Neural progenitor cell (in vitro differentiated cells): ENCODE results near the gene BAIAP2. TPM values are rescaled to one million over a fixed set of nuclear protein-coding genes. Genes with fewer than 3 reads are reported as not detected.

ENCODE experiments used
- DNase-seq: peaks from one replicate; pipeline ENCODE4 v3.0.0-alpha.2; 2016; ENCODE audit warnings: low spot score
- H2AFZ ChIP-seq: fragments of 200-600 bp; sonication (generic); replicated peaks from 2 replicates; pipeline ENCODE4 v1.6.1; 2016; ENCODE audit warnings: antibody characterized with exemption
- H3F3A ChIP-seq: fragments of 200-600 bp; sonication (generic); 2 replicates; pipeline ENCODE4 v1.6.1; 2016; ENCODE audit warnings: antibody characterized with exemption, low read depth
- H3K27ac ChIP-seq: fragments of 200-600 bp; sonication (generic); 2 replicates; pipeline ENCODE4 v1.5.1; 2016; ENCODE audit warnings: mild to moderate bottlenecking
- H3K27me3 ChIP-seq: fragments of 200-600 bp; sonication (generic); 2 replicates; pipeline ENCODE4 v1.6.1; 2016; ENCODE audit warnings: mild to moderate bottlenecking, moderate library complexity
- H3K36me3 ChIP-seq: fragments of 200-600 bp; sonication (generic); 2 replicates; pipeline ENCODE4 v1.5.1; 2016
- H3K4me1 ChIP-seq: fragments of 200-600 bp; sonication (generic); 2 replicates; pipeline ENCODE4 v1.6.1; 2016; ENCODE audit warnings: mixed run types
- H3K4me2 ChIP-seq: fragments of 200-600 bp; sonication (generic); 2 replicates; pipeline ENCODE4 v1.6.1; 2016
- H3K4me3 ChIP-seq: fragments of 200-600 bp; sonication (generic); 2 replicates; pipeline ENCODE4 v1.5.1; 2016
- H3K79me2 ChIP-seq: fragments of 200-600 bp; sonication (generic); 2 replicates; pipeline ENCODE4 v1.6.1; 2016; ENCODE audit warnings: low read depth
- H3K9ac ChIP-seq: fragments of 200-600 bp; sonication (generic); 2 replicates; pipeline ENCODE4 v1.6.1; 2016
- H3K9me3 ChIP-seq: fragments of 200-600 bp; sonication (generic); 2 replicates; pipeline ENCODE4 v1.5.1; 2016; ENCODE audit warnings: low read depth
- H4K20me1 ChIP-seq: fragments of 200-600 bp; sonication (generic); 2 replicates; pipeline ENCODE4 v1.6.1; 2016; ENCODE audit warnings: low read depth
- H3K27ac Mint-ChIP-seq: 3 replicates; pipeline ENCODE4 v1.8.0; 2021; ENCODE audit warnings: mixed read lengths
- H3K27me3 Mint-ChIP-seq: 2 replicates; pipeline ENCODE4 v1.8.0; 2022; ENCODE audit warnings: low read depth, mild to moderate bottlenecking, inconsistent platforms, moderate library complexity, mixed read lengths; ENCODE audit not compliant: insufficient read depth
- H3K36me3 Mint-ChIP-seq: 3 replicates; pipeline ENCODE4 v1.8.0; 2021; ENCODE audit warnings: mixed read lengths
- H3K4me1 Mint-ChIP-seq: 3 replicates; pipeline ENCODE4 v1.8.0; 2021; ENCODE audit warnings: mixed read lengths
- H3K4me3 Mint-ChIP-seq: 3 replicates; pipeline ENCODE4 v1.8.0; 2021; ENCODE audit warnings: mild to moderate bottlenecking, moderate library complexity, mixed read lengths
- H3K9me3 Mint-ChIP-seq: 3 replicates; pipeline ENCODE4 v1.8.0; 2020; ENCODE audit warnings: mixed read lengths
- CTCF ChIP-seq: fragments of 200-600 bp; sonication (generic); IDR thresholded peaks from 2 replicates; pipeline ENCODE4 v1.5.1; 2017; ENCODE audit warnings: antibody characterized with exemption, mild to moderate bottlenecking
- EZH2 ChIP-seq: fragments of 200-600 bp; sonication (generic); IDR thresholded peaks from 2 replicates; pipeline ENCODE4 v1.6.1; 2017; ENCODE audit warnings: antibody characterized with exemption, mild to moderate bottlenecking, moderate library complexity
- EZH2phosphoT487 ChIP-seq: fragments of 200-600 bp; sonication (generic); IDR thresholded peaks from 2 replicates; pipeline ENCODE4 v1.6.1; 2017; ENCODE audit warnings: antibody characterized with exemption
- total RNA-seq: library from RNA; depleted of rRNA; stranded (reverse); fragments of >200 nt; gene quantifications from 2 replicates; pipeline ENCODE4 v1.2.3, GENCODE V29; 2015; ENCODE audit warnings: low replicate concordance

The BAIAP2 gene
- total RNA-seq, 1 donor from 2014 or later = 15.6 TPM

- H3F3A ChIP-seq = peaks cover 11% of the 10 kb centered on the region
- H3K79me2 ChIP-seq = no peaks in the 10 kb centered on the region
- TF ChIP-seq CTCF (no peak), EZH2phosphoT487 (no peak), EZH2 (no peak)
- no peak for DNase-seq
- H3K27me3 ChIP-seq = peaks cover 15% of the 10 kb centered on the region
- H3K9me3 Mint-ChIP-seq = no peaks in the 10 kb centered on the region
- H3K4me1 Mint-ChIP-seq = peaks cover 13% of the 10 kb centered on the region
- no peaks in the 10 kb centered on the region for H3K9me3 ChIP-seq
- H4K20me1 ChIP-seq = peaks cover 15% of the 10 kb centered on the region
- H3K9ac ChIP-seq = no peak overlapping the region
- H3K4me2 ChIP-seq = no peak overlapping the region
- H2AFZ ChIP-seq = no peak overlapping the region
- H3K4me3 Mint-ChIP-seq = no peak overlapping the region
- H3K27me3 Mint-ChIP-seq = peaks cover 8% of the 10 kb centered on the region
- no peak overlapping the region for H3K4me3 ChIP-seq
- H3K27ac ChIP-seq = no peak overlapping the region
- H3K27ac Mint-ChIP-seq = no peak overlapping the region
- no peaks in the 10 kb centered on the region for H3K36me3 ChIP-seq
- H3K4me1 ChIP-seq = no peaks in the 10 kb centered on the region
- H3K36me3 Mint-ChIP-seq = peaks cover 5% of the 10 kb centered on the region
Measured at GRCh38 chr17:80998118-80998747, 36.7 kb upstream of the BAIAP2 start.

DNA sequence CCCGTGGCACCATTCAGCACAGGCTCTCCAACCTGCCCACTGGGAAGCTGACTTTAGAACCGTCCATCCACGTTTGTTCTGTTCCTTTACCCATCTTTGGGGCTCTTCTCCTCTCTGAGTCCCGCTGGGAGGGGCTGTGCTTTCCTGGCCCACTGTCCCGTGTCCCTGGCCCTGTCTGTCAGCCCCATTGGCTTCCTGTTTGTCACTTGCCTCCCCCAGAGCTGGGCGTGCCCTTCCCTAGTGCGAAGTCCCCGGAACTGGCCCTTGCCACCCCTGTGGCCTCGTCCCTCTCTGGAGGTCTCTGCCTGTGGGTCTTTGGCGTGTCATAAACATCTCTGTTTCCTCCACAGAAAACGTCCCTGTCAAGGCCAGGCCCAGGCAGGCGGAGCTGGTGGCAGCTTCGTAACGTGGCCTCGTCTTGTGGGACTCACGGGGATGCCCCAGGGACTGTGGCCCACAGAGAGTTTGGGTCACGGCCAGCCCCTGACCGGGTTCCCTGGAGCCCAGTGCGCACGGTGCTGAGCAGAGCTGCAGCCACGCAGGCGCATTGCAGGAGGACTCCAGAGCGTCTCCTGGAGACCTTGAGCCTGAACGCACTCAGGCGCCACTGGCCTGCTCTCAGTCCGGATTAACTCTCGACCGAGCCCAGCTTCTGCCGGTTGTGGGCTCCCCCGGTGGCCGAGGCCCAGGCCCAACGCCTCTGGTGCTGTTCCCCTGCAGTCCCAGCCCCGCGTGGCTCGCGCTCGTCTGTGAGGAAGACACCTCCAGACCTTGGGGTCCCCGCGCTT lies 36.0 kb upstream of the BAIAP2 start:
- H3K4me1 ChIP-seq = peaks cover 3% of the 10 kb centered on the region
- no peaks in the 10 kb centered on the region for H3K36me3 ChIP-seq
- H2AFZ ChIP-seq = no peak overlapping the region
- no peaks in the 10 kb centered on the region for H3K9me3 Mint-ChIP-seq
- no peaks in the 10 kb centered on the region for H3K9me3 ChIP-seq
- H3K27ac ChIP-seq = no peak overlapping the region
- peaks cover 5% of the 10 kb centered on the region for H3K36me3 Mint-ChIP-seq
- peaks cover 18% of the 10 kb centered on the region for H3K4me1 Mint-ChIP-seq
- H3K4me3 ChIP-seq = no peak overlapping the region
- H3F3A ChIP-seq = peaks cover 11% of the 10 kb centered on the region
- no peak overlapping the region for H3K4me3 Mint-ChIP-seq
- peaks cover 10% of the 10 kb centered on the region for H3K27me3 Mint-ChIP-seq
- no peak for DNase-seq
- H4K20me1 ChIP-seq = peaks cover 8% of the 10 kb centered on the region
- H3K4me2 ChIP-seq = no peak overlapping the region
- TF ChIP-seq EZH2phosphoT487 = no peak
- TF ChIP-seq CTCF = no peak
- TF ChIP-seq EZH2 = no peak
- H3K9ac ChIP-seq = no peak overlapping the region
- H3K27me3 ChIP-seq = peaks cover 22% of the 10 kb centered on the region
- H3K79me2 ChIP-seq = no peaks in the 10 kb centered on the region
- H3K27ac Mint-ChIP-seq = peak overlapping the region; percentile 87

DNA sequence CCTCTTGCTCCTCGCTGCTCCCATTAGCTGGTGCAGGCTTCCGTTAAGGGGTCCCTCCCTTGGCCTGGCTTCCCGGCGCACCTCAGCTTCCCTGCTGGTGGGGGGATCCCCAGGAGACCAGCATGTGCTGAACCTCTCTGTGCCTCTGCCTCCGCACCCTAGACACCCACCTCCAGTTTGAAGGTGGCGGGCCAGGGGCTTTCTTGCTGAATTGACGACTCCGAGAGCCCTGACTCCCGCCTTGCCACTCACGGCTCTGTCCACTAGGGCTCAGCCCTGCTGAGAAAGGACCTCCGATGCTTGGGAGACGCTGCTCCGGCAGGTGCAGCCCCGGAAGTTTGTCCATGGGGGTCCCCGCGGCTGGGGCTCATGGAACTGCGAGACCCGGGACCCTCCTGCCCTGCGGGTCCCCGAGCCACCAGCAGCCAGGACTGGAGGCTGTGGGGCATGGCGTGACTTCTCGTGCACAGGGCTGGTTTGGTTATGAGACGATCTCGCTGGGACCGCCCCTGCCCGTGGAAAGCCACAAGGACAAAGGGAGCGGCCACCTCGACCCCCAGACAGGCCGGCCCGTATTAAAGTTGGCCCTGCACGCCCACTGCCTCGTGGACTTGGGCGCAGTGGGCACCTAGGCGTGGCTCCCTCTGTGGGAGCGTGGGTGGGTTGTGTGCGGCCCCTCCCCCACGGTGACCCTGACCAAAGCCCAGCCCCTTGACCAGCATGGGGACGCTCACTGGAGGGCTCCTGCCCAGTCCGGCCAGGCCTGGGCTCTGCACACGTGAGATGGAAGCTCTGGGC lies 35.2 kb upstream of the BAIAP2 start:
- DNase-seq = no peak
- no peak overlapping the region for H3K27ac Mint-ChIP-seq

More for the DNA sequence above, 35.2 kb upstream of the BAIAP2 start:
- Mint-ChIP-seq H3K4me1 (peaks cover 21% of the 10 kb centered on the region), H3K4me3 (no peak overlapping the region), H3K27me3 (peaks cover 13% of the 10 kb centered on the region), H3K9me3 (peaks cover 1% of the 10 kb centered on the region), H3K36me3 (peaks cover 5% of the 10 kb centered on the region)
- Histone ChIP-seq H3K9ac (no peak overlapping the region), H3K36me3 (no peaks in the 10 kb centered on the region), H2AFZ (no peak overlapping the region), H3K27me3 (peaks cover 30% of the 10 kb centered on the region), H3K27ac (no peak overlapping the region), H3K9me3 (no peaks in the 10 kb centered on the region), H3K4me1 (peaks cover 8% of the 10 kb centered on the region), H3K79me2 (no peaks in the 10 kb centered on the region), H3K4me2 (no peak overlapping the region), H3F3A (peaks cover 17% of the 10 kb centered on the region), H4K20me1 (peaks cover 6% of the 10 kb centered on the region), H3K4me3 (no peak overlapping the region)
- TF ChIP-seq CTCF (no peak), EZH2 (no peak), EZH2phosphoT487 (no peak)
